ENCODE measurements around the gene PROB1.
"Not testable (repeated sequence)": the region's sequence is repeated elsewhere in the genome, so short reads cannot be mapped to it uniquely, and the experiment has no call there.

PROB1 gene

GRCh38 chr5:139394654-139395566 lies at the start of gene PROB1:
Gene PROB1 (minus strand): TSS chr5:139395104. CDS start chr5:139395081, 23 bp downstream.
- no peak for DNase-seq

DNA sequence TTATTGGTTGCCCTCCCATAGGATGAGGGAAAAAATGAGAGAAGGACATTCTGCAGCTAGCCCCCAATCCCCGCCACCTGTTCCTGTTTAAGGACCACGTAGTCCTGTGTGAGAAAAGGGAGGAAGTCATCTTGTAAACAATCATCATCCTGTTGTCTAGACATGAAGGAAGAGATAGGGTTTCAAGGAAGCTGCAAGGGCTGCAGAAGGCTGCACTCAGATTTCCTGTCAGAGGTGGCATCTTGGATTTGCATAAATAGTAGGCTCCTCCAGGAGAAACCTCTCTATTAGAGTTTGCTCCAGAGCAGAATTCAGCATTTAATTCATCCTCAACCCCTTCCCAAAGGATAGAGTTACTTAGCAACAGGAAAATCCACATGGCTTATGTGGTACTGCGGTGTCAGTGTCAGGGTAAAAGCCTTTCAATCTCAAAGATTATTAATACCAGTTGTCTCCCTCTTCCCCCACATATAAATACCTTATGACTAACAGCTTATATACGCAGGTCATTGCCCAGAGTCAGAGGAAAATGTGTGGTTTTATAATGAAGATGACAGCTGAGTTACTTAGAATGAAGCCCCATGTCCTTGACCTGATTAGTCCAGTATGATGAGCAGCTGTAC lies 49.0 kb upstream of the PROB1 start:
- no peak for DNase-seq

DNA sequence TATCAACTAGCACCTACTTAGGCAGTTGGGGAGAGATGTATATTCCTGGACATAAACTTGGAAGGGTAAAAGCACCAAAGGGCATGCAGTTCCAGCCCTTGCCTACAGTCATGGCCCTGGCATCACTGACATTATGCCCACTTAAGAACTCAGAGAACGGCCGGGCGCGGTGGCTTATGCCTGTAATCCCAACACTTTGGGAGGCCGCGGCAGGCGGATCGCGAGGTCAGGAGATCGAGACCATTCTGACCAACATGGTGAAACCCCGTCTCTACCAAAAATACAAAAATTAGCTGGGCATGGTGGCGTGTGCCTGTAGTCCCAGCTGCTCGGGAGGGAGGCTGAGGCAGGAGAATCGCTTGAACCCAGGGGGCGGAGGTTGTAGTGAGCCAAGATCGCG lies 45.5 kb upstream of the PROB1 start:
- not testable (repeated sequence) for DNase-seq

DNA sequence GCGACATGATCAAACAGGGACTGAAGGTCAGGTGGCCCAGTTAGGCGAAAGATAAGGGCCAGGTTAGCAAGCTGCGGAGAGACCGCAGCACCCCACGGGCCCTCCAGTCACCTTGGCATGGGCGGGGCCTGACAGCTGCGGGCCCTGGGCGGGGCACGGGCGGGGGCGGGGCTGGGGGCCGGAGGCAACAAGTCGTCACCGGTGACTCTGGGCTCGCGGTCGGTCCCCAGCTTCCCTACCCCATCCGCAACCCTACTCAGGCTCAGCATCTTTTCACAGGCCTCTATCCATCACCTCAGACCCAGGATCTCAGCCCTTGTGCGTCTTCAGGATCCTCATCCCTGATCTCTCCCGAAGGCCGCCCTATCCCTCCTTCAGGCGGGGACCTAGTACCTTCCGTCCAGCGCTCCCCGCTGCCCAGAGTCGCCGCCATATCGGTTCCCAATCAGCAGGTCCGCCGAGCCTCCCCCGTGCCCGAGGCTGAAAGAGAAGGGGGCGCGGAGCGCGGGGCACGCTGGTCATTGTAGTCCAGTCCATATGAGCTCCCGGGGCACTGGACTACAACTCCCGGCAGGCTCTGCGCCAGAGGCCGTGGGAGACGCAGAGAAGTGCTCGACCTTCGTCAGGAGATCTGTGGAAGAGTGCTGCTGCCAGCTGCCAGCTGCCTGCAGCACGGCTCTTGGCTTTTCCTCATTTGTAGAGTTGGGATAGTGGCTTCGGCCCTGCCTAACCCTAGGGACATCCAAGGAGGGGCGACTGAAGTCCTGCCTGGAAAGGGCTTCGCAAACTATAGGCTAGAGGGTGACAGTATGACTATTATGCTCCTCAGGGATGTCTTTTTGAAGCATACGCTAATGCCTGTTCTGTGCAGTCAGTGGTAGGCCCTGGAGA lies 44.4 kb upstream of the PROB1 start, which contains the start of gene DNAJC18:
TSS of gene DNAJC18 (minus strand) at position 513 of the 891 bp plus-strand sequence. CDS start at position 433, 80 bp downstream.
- peak; percentile 94 for DNase-seq

GRCh38 chr5:139438707-139439012 lies 43.8 kb upstream of the PROB1 start:
- DNase-seq: no peak

DNA sequence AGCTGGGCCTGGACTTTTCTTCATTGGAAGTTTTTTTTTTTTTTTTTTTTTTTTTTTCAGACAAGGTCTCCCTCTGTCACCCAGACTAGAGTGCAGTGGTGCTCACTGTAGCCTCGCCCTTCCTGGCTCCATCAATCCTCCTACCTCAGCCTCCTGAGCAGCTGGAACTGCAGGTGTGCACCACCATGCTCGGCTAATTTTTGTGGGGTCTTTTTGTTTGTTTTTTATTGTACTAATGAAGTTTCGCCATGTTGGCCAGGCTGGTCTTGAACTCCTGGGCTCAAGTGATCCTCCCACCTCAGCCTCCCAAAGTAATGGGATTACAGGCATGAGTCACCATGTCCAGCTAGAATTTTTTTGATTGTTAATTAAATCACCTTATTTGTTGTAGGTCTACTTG lies 40.8 kb upstream of the PROB1 start:
- DNase-seq: no peak

DNA sequence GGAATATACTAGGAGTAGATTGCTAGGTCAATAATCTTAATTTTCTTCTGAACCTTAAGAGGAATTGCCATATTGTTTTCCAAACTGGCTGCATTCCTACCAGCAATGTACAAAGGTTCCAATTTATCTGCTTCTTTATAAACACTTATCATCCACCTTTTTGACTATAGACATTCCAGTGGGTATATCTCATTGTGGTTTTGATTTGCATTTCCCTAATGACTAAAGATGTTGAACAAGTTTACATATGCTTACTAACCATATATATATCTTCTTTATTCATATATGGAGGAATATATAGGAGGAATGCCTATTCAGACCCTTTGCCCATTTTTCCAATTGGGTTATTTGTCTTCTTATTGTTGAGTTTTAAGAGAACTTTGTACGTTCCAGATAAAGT lies 36.8 kb upstream of the PROB1 start:
- DNase-seq: peak; percentile 54

GRCh38 chr5:139430015-139430414 lies 35.1 kb upstream of the PROB1 start:
- no peak for DNase-seq

GRCh38 chr5:139426203-139426885 lies 31.4 kb upstream of the PROB1 start:
- no peak for DNase-seq

DNA sequence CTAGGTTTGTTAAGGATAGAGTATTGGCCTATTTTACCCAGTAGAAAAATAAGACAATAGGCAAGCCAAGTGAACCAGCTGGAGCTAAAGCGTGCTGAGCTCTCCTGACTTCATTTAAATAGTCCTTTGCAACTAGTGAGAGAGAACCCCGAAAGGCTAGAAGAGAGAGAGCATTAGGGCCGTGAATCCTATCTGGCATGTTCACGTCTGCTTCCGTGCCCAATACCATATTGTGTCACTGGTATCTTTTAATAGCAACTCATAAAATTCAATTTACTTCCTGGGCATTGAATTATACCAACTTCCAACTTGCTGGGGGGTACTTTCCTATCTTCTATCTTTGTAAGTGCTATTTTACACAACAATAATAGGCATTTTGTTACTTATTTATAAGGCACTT lies 30.6 kb upstream of the PROB1 start:
- no peak for DNase-seq

DNA sequence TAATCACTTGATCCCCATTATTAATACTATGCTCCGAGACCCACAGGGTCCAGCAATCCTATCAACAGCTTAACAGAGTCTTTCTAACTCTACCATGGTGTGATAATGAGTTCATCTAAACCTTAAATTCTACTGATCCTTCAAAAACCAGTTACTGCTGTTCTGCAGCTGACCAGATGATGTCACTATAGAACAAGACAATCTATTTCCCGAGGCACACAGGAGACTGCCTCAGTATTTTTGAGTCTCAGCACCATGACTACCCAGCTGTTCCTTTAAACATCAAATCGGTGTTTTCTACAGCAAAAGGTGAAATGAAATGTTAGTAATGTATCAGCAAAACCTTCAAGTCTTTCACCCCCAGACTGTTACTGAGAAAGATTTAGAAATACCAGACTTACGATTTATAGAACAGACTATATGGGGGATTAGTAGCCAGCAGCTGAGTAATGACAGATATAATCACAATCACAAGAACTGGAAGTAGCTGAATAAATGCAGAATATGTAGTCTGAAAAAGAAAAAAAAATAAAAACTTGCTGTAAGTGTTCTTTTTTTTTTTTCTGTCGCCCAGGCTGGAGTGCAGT lies 27.5 kb upstream of the PROB1 start:
- DNase-seq: peak; percentile 66

GRCh38 chr5:139419226-139420192 lies 24.6 kb upstream of the PROB1 start:
- no peak for DNase-seq

- DNase-seq: no peak
These were observed 23.9 kb upstream of the PROB1 start for GRCh38 chr5:139418793-139419192.

- no peak for DNase-seq
These were observed 22.3 kb upstream of the PROB1 start for GRCh38 chr5:139417214-139417613.

GRCh38 chr5:139416651-139417050 lies 21.7 kb upstream of the PROB1 start:
- DNase-seq: no peak

- no peak for DNase-seq
These were observed 21.0 kb upstream of the PROB1 start for GRCh38 chr5:139415869-139416268.

GRCh38 chr5:139415221-139415861 lies 20.4 kb upstream of the PROB1 start:
- DNase-seq: no peak

DNA sequence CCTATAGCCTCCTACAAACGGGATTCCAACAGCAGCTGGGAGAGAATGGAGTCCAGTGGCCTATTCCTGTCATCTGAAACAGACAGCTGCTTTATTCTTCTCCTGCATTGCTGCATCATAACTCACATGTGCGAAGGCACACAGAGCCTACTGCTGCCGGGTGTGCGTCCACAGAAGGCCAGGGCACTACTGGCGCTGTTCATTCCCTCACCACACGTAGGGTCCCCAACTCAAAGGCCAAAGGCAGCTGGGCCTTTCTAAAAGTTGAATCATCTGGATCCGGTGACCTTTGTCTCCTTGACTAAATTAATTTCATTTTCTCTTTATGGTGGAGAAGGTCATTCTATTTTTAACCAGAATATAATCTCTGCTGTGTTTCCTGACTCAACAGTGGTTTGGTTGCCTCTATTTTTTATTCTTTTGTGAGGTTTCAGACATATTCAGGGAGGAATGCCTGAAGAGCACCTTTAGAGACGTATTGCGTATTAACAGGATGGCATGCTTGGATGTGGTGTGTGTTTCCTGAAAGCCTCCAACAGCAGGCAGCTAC lies 19.8 kb upstream of the PROB1 start:
- DNase-seq: no peak

DNA sequence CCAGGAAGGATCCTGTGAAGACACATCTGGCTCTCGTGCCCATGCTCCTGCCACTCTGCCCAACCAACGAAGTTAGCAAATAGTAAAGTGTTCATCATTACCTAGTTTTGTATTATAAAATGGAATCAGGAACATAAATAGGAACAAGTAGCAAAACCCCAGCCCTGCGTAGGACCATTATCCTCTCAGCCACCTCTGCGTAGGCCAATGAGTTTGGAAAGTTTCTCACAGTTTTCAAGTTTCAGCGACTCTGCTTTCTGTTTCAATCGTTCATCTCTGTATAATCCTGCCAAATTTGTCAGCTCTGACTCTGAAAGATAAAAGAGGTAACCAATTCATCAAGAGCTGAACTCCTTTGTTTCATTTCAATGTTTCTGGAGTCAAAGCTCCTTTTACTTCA lies 19.1 kb upstream of the PROB1 start:
- DNase-seq: no peak

GRCh38 chr5:139413153-139413552 lies 18.2 kb upstream of the PROB1 start:
- DNase-seq: no peak
